ENCODE data around the gene GDPD5.
"Not testable (repeated sequence)": the region's sequence is repeated elsewhere in the genome, so short reads cannot be mapped to it uniquely, and the experiment has no call there.

The GDPD5 gene

GRCh38 chr11:75424396-75424795 lies 101.3 kb downstream of the GDPD5 start:
- no peak for DNase-seq

GRCh38 chr11:75423721-75424120 lies 102.0 kb downstream of the GDPD5 start:
- DNase-seq = no peak

- DNase-seq = no peak
These were observed 103.2 kb downstream of the GDPD5 start for GRCh38 chr11:75422248-75423231.

GRCh38 chr11:75421902-75422247 lies 103.9 kb downstream of the GDPD5 start:
- DNase-seq = no peak

- no peak for DNase-seq
These were observed 104.6 kb downstream of the GDPD5 start for GRCh38 chr11:75421035-75421602.

- DNase-seq = peak; percentile 34
These were observed 105.3 kb downstream of the GDPD5 start for GRCh38 chr11:75420224-75421034.

- DNase-seq = peak; percentile 83
These were observed 111.9 kb downstream of the GDPD5 start for GRCh38 chr11:75413864-75414263.

GRCh38 chr11:75413146-75413545 lies 112.6 kb downstream of the GDPD5 start:
- not testable (repeated sequence) for DNase-seq

- DNase-seq = not testable (repeated sequence)
These were observed 115.8 kb downstream of the GDPD5 start for GRCh38 chr11:75409971-75410370.

- DNase-seq = no peak
These were observed 116.9 kb downstream of the GDPD5 start for GRCh38 chr11:75408957-75409219.

GRCh38 chr11:75406338-75406777 lies 119.4 kb downstream of the GDPD5 start:
- peak; percentile 82 for DNase-seq

- DNase-seq = no peak
These were observed 121.6 kb downstream of the GDPD5 start for GRCh38 chr11:75403983-75404658.

GRCh38 chr11:75403037-75403436 lies 122.7 kb downstream of the GDPD5 start:
- peak; percentile 58 for DNase-seq

- peak; percentile 34 for DNase-seq
These were observed 123.6 kb downstream of the GDPD5 start for GRCh38 chr11:75402002-75402773.

GRCh38 chr11:75400146-75400865 lies 125.4 kb downstream of the GDPD5 start:
- DNase-seq = peak; percentile 51

GRCh38 chr11:75399344-75400145 lies 126.2 kb downstream of the GDPD5 start, which contains the start of gene RPS3:
TSS of gene RPS3 (plus strand) at chr11:75399518. CDS start at chr11:75399548, 30 bp downstream.
- peak; percentile 97 for DNase-seq

GRCh38 chr11:75398906-75399305 lies 126.8 kb downstream of the GDPD5 start:
- no peak for DNase-seq

- no peak for DNase-seq
These were observed 131.5 kb downstream of the GDPD5 start for GRCh38 chr11:75394085-75394840.

- DNase-seq = no peak
These were observed 135.8 kb downstream of the GDPD5 start for GRCh38 chr11:75389925-75390324.

GRCh38 chr11:75389276-75389605 lies 136.5 kb downstream of the GDPD5 start:
- DNase-seq = no peak
